Gastroesophageal sphincter (tissue), 4 donors: ENCODE results near the gene DUSP15. TPM values are rescaled to one million over a fixed set of nuclear protein-coding genes. Genes with fewer than 3 reads are reported as not detected.
"Not testable (repeated sequence)": the region's sequence is repeated elsewhere in the genome, so short reads cannot be mapped to it uniquely, and the experiment has no call there.

Experiments used
- ATAC-seq: fragments of 150-250 bp; one replicate; pipeline ENCODE4 v1.9.1; 2016; ENCODE audit warnings: mild to moderate bottlenecking, moderate library complexity
- H3K27ac ChIP-seq, 4 donors: fragments of 200-600 bp; sonication (generic) in 3 of 4; 1 replicate in 3 of 4; 2 replicates in 1 of 4; pipeline ENCODE4 v1.5.1; 2016 to 2019
- H3K27me3 ChIP-seq: fragments of 200-600 bp; sonication (generic); one replicate; pipeline ENCODE4 v1.5.1; 2019
- H3K36me3 ChIP-seq, 2 donors: fragments of 200-600 bp; sonication (generic); one replicate each; pipeline ENCODE4 v1.5.1; 2019; ENCODE audit warnings: control low read depth in 1 of 2
- H3K4me1 ChIP-seq, 3 donors: fragments of 200-600 bp; sonication (generic); 1 replicate in 2 of 3; 2 replicates in 1 of 3; pipeline ENCODE4 v1.5.1; 2016 to 2019; ENCODE audit warnings: control low read depth in 2 of 3
- H3K4me3 ChIP-seq, 2 donors: fragments of 200-600 bp; sonication (generic); one replicate each; pipeline ENCODE4 v1.5.1; 2019; ENCODE audit warnings: mild to moderate bottlenecking in 1 of 2, moderate library complexity in 1 of 2
- H3K9me3 ChIP-seq, 3 donors: fragments of 200-600 bp; sonication (generic); one replicate each; pipeline ENCODE4 v1.5.1; 2017 to 2019; ENCODE audit warnings: control low read depth in 2 of 3
- EP300 ChIP-seq: sonication (generic); formaldehyde crosslinking; IDR thresholded peaks from one replicate; pipeline ENCODE4 v1.6.1; 2017; ENCODE audit warnings: antibody characterized with exemption, mild to moderate bottlenecking
- POLR2A ChIP-seq, 2 donors: fragments of 450-650 bp; IDR thresholded peaks; one replicate each; pipeline ENCODE4 v1.6.1; 2017; ENCODE audit warnings: antibody characterized with exemption in 2 of 2, mild to moderate bottlenecking in 2 of 2, moderate library complexity in 1 of 2
- POLR2AphosphoS5 ChIP-seq: sonication (generic); formaldehyde crosslinking; IDR thresholded peaks from one replicate; pipeline ENCODE4 v1.6.1; 2017; ENCODE audit warnings: antibody characterized with exemption
- WGBS, 2 donors: methylation state at CpG; one replicate each; pipeline ENCODE4 v1.1.5; 2018; ENCODE audit warnings: low coverage in 1 of 2; 5-methylcytosine and 5-hydroxymethylcytosine counted together
- total RNA-seq, 4 donors: library from RNA; depleted of rRNA; stranded (reverse); fragments of >200 nt; gene quantifications; one replicate each; pipeline ENCODE4 v1.1.0, GENCODE V29; 2016
- TF ChIP-seq, protein P1 (sequence below), 4 experiments: fragments of 200-600 bp in 2 of 4; fragments of 450-650 bp in 2 of 4; sonication (generic) in 1 of 4; IDR thresholded peaks; one replicate each; pipeline ENCODE4 v1.5.1; 2017 to 2019; ENCODE audit warnings: antibody characterized with exemption in 4 of 4, mild to moderate bottlenecking in 2 of 4, moderate library complexity in 2 of 4

DUSP15 gene
- total RNA-seq, 4 donors from 2014 or later, result 1.5 to 8.2 (median 4.5) TPM

DNA sequence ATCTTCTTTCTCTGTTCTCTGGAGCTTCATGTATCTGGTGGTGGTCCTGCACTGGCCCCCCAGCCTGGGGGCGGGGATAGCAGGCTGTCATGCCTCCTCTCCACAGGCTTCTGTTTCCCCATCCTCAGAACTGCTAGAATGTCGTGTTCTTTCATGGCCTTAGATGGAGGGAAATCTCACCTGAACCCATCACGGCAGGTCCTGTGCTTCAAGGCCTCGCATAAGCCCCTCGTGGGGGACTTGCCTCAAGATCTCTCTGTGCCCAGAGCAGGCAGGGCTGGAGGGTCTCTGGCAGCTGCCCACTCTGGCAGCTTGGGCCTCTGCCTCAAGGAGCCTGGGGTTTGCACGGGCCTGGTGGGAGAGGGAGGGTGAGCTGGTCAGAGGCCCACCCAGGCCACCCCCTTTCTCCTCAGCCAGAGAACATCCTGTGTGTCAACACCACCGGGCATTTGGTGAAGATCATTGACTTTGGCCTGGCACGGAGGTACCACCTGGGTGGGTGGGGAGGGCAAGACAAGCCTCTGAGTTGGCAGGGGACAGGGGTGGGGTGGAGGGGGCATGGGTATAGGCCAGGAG, 39.8 kb downstream of the DUSP15 start:
- ATAC-seq, result no peak
- Histone ChIP-seq H3K4me1 (peaks cover 0 to 11% (median 0%) of the 10 kb centered on the region in 3 donors), H3K27me3 (no peaks in the 10 kb centered on the region), H3K27ac (no peak overlapping the region), H3K36me3 (no peaks in the 10 kb centered on the region), H3K4me3 (no peak overlapping the region), H3K9me3 (no peaks in the 10 kb centered on the region)
- 87 to 100% methylated on average over 1 to 4 of the region's 8 CpGs for WGBS, 2 donors
- TF ChIP-seq POLR2A (IDR thresholded peaks at IDR 0.05), result no peak
- TF ChIP-seq, protein P1, sequence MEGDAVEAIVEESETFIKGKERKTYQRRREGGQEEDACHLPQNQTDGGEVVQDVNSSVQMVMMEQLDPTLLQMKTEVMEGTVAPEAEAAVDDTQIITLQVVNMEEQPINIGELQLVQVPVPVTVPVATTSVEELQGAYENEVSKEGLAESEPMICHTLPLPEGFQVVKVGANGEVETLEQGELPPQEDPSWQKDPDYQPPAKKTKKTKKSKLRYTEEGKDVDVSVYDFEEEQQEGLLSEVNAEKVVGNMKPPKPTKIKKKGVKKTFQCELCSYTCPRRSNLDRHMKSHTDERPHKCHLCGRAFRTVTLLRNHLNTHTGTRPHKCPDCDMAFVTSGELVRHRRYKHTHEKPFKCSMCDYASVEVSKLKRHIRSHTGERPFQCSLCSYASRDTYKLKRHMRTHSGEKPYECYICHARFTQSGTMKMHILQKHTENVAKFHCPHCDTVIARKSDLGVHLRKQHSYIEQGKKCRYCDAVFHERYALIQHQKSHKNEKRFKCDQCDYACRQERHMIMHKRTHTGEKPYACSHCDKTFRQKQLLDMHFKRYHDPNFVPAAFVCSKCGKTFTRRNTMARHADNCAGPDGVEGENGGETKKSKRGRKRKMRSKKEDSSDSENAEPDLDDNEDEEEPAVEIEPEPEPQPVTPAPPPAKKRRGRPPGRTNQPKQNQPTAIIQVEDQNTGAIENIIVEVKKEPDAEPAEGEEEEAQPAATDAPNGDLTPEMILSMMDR (IDR thresholded peaks at IDR 0.05), result no peak
- no peak for TF ChIP-seq EP300
- TF ChIP-seq POLR2AphosphoS5, result no peak

DNA sequence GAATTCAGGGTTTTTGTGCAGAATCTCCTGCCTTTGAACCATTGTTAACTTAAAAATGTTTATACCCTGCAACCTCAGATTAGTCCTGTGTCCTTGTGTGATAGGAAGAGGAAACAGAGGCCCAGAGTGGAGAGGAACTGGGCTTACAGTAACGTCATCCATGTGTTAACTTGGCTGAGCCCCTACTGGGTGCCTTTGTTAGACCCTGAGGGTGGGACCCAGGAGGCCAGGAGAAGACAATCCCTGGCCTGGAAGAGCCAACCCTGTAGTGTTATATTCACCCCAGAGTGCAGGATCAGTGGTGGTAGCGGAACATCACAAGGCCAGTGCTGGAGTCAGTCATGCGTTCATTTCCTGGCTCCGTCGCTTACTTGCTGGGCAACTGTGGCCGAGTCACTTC, 40.6 kb downstream of the DUSP15 start:
- no peak for ATAC-seq
- Histone ChIP-seq H3K27ac (no peak overlapping the region), H3K27me3 (no peaks in the 10 kb centered on the region), H3K4me3 (no peak overlapping the region), H3K36me3 (no peaks in the 10 kb centered on the region), H3K9me3 (no peaks in the 10 kb centered on the region), H3K4me1 (peaks cover 0 to 8% (median 0%) of the 10 kb centered on the region in 3 donors)
- TF ChIP-seq POLR2A (IDR thresholded peaks at IDR 0.05), result no peak
- no peak for TF ChIP-seq POLR2AphosphoS5
- TF ChIP-seq, protein P1 (IDR thresholded peaks at IDR 0.05), result no peak
- WGBS, 2 donors, result 87% methylated on average over 6 of the region's 6 CpGs; no CpG with 5 or more reads in 1 of the 2 donors

DNA sequence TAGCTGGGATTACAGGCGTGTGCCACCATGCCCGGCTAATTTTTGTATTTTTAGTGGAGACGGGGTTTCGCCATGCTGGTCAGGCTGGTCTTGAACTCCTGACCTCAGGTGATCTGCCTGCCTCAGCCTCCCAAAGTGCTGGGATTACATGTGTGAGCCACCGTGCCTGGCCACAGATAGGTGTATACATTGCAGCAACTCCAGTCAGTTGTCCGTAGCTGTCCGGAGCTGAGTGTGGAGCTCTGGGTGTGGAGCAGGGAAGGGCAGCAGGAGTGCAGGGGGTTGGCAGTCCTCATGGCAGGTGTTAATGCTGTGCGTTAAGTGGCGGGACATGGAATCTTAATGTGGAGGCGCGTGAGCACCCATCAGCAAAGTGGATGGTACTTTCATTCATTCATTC, 42.3 kb downstream of the DUSP15 start:
- H3K9me3 ChIP-seq, H3K4me1 ChIP-seq, H3K27ac ChIP-seq, H3K27me3 ChIP-seq, ATAC-seq, H3K36me3 ChIP-seq, H3K4me3 ChIP-seq: not testable (repeated sequence)
- 92 to 100% methylated on average over 2 to 7 of the region's 11 CpGs for WGBS, 2 donors

DNA sequence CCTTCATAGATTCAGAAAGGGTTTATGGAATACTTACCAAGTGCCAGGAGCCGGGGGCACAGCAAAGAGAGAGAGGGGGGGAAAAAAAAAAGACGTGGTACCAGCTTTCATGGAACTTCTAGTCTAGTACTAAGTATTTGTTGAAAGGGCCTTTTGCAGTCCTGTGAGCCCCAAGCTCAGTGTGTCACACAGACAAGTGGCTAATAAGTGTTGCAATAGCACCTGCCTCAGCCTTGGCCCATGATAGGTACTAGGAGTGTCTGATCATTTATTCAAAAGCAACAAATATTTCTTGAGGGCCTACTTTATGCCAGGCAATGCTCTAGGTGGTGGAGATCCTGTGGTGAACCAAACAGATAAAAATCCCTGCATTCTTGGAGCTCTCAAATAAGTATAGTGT, 43.3 kb downstream of the DUSP15 start:
- 54 to 80% methylated on average over 1 of the region's 2 CpGs for WGBS, 2 donors
- ATAC-seq, result no peak
- H3K27me3 ChIP-seq, result no peaks in the 10 kb centered on the region
- no peak overlapping the region for H3K27ac ChIP-seq
- H3K4me1 ChIP-seq, result peaks cover 0 to 14% (median 3%) of the 10 kb centered on the region in 3 donors
- H3K4me3 ChIP-seq, result no peak overlapping the region
- TF ChIP-seq EP300, result no peak
- no peak for TF ChIP-seq POLR2A (IDR thresholded peaks at IDR 0.05)
- TF ChIP-seq, protein P1 (IDR thresholded peaks at IDR 0.05), result no peak
- no peak for TF ChIP-seq POLR2AphosphoS5
- no peaks in the 10 kb centered on the region for H3K36me3 ChIP-seq
- H3K9me3 ChIP-seq, result no peaks in the 10 kb centered on the region

DNA sequence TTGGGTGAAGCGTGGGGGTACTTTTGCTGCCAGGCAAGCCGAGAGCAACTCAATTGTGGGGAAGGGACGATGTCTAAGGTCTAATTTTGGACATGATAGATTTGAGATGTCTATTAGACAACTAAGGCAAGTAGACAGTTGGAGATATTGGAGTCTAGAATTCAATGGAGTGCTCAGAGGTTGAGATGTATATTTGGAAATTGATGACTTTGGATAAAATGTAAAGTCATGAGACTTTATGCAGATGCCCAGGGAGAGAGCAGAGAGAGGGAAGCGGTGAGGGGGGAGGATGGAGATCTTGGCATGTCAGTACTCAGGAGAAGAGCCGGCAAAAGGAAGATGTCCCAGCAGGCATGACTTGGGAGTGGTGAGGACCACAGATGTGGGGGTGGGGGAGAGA, 44.3 kb downstream of the DUSP15 start:
- no peak for TF ChIP-seq POLR2A (IDR thresholded peaks at IDR 0.05)
- TF ChIP-seq, protein P1 (IDR thresholded peaks at IDR 0.05), result no peak
- no peak for TF ChIP-seq EP300
- no peak for TF ChIP-seq POLR2AphosphoS5
- no peak for ATAC-seq

More for the DNA sequence above, 44.3 kb downstream of the DUSP15 start:
- 83 to 84% methylated on average over 2 to 5 of the region's 5 CpGs for WGBS, 2 donors
- H3K27me3 ChIP-seq, result no peaks in the 10 kb centered on the region
- H3K4me3 ChIP-seq, result no peak overlapping the region
- H3K36me3 ChIP-seq, result no peaks in the 10 kb centered on the region
- no peak overlapping the region for H3K27ac ChIP-seq
- peaks cover 0 to 14% (median 3%) of the 10 kb centered on the region in 3 donors for H3K4me1 ChIP-seq
- no peaks in the 10 kb centered on the region for H3K9me3 ChIP-seq
